Measurements from ENCODE around the gene GNG3.
"Not testable (repeated sequence)": the region's sequence is repeated elsewhere in the genome, so short reads cannot be mapped to it uniquely, and the experiment has no call there.

Gene GNG3

GRCh38 chr11:62707277-62707861 is at the start of gene GNG3, which contains the start of gene BSCL2:
GNG3 (plus strand) TSS chr11:62707676; CDS start chr11:62708296, 620 bp downstream.
BSCL2 (minus strand) TSS chr11:62707424; CDS start chr11:62707195, 229 bp downstream.
- DNase-seq (ENCODE audit: low read depth in 3 of 3), result no peak

DNA sequence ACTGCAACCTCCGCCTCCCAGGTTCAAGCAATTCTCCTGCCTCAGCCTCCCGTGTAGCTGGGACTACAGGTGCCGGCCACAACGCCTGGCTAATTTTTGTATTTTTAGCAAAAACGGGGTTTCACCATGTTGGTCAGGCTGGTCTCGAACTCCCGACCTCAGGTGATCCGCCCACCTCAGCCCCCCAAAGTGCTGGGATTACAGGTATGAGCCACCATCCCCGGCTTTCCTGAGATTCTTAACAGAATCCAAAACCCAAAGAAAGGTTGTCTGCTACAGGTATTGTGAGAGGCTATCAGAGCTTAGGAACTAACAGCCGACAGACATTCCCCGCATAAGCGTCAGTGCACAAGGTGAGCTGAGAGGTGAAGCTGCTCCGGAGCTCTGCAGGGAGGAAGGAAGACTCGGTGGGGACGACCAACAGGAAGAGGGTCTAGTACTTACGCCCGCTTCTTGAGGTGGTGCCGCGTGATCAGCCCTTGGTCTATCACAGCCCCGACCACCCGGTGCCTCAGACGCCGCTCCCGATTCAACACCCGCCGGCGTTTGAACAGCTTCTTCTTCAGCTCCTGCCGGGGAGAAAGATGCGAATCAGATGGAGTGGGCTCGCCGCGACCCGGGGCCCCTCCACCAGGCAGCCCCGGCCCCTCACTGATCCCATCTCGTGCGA is 42.9 kb upstream of the GNG3 start:
- peak in 2 of 3 donors; percentile 24 to 48 for DNase-seq (ENCODE audit: low read depth in 3 of 3)

DNA sequence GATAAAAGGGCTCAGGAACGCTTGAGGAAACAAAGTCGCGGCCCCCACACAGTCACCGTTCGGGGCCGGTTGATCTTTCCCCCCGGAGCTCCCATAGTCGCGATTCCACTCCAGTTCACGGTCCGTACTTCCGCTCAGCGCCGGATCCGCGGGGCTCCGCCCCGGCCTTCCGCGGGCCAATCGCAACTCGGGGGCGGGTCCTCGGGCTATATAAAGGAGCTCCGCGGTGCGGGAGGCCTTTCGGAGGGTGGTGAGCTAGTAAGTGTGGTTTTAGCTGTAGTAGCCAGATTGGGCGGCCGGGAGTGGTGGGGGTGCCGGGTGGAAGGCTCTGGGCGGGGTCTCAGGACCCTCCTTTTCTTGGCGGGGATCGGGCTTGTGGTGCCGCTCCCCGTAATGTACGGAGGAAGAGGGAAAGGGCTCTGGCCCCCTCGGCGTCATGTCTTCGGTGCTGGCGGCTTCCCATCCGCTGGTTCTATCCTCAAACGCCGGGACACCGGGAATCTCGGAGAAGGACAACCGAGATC is 42.3 kb upstream of the GNG3 start, which contains the start of the genes C11orf98 and CSKMT:
Gene C11orf98, minus strand, starts transcription at position 136 of the 524 bp plus-strand sequence. Its CDS starts 41 bp downstream, at position 95.
Gene CSKMT, plus strand, starts transcription at position 238 of the 524 bp plus-strand sequence. CDS start 568 bp downstream, outside the sequence.
- DNase-seq (ENCODE audit: low read depth in 3 of 3), result peak; percentile 92 to 97 (median 92)

- peak in 2 of 3 donors; percentile 26 to 27 for DNase-seq (ENCODE audit: low read depth in 3 of 3)
Observed at GRCh38 chr11:62665599-62666258, 41.7 kb upstream of the GNG3 start.

DNA sequence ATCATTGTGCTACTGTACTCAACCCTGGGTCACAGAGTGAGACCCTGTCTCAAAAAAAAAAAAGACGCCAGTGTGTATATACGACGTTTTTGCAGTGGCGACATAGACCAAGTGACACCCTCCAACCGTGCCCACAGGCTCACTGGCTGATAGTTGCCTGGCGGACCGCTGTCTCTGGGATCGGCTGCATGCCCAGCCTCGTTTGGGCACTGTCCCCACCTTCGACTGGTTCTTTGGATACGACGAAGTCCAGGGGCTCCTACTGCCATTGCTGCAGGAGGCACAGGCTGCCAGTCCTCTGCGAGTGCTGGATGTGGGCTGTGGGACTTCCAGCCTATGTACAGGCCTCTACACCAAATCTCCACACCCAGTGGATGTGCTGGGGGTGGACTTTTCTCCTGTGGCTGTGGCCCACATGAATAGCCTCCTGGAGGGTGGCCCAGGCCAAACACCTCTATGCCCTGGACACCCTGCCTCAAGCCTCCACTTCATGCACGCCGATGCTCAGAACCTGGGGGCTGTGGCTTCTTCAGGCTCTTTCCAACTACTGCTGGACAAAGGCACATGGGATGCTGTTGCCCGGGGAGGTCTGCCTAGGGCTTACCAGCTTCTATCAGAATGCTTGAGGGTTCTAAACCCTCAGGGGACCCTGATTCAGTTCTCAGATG is 41.1 kb upstream of the GNG3 start:
- DNase-seq (ENCODE audit: low read depth in 3 of 3), result peak in 1 of 3 donors; percentile 10

DNA sequence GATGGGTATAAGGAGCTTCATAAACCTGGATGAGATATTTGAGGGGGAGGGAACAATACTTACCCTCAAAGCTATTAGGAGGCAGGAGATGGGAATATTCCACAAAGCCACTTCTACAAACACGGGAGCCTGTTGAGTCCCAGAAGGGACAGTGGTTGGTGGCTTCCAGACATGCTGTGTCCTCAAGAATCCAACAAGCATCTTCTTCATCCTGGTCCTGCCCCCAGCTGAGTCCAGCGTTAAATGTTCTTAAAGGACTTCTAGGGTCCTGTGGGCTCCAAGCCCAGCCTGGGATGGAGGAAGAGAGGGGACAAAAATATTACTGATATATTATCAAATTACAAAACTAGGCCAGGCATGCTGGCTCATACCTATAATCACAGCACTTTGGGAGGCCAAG is 40.0 kb upstream of the GNG3 start:
- no peak for DNase-seq (ENCODE audit: low read depth in 3 of 3)

DNA sequence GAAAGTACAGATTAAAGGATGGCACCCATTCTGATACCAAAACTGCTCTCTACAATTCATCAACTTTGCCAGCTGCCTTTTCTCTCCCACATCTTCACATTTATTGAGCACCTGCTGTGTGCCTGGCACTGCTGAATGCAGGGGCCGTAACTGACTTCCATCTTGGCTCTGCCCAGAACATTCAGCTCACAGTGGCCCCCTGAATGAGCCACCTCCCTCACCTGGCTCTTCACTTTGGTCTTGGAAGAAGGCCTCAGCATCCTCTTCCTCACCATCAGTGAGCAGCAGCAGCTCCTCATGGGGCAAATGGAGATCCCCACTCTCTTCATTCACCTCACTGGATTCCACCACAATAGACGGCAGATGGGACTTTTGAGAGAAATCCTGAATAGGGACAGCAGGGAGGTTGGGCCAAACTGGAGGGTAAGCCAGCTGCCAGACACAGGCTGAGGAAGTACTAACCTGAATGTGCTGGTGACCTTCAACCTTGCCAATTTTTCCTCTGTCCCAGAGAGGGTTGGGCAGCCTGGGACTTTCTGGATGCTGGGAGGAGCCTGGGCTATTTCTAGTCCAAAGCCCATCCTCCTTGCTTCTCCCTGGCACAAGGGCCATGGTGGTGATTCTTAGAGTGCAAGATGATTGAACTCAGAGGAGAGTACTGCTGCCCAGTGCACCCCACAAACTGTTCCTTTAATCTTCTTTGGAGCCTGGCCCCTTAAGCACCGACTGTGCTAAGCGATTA is 37.9 kb upstream of the GNG3 start:
- DNase-seq (ENCODE audit: low read depth in 3 of 3), result no peak

GRCh38 chr11:62671236-62671607 is 36.3 kb upstream of the GNG3 start:
- no peak for DNase-seq (ENCODE audit: low read depth in 3 of 3)

- peak; percentile 58 to 78 (median 76) for DNase-seq (ENCODE audit: low read depth in 3 of 3)
Observed at GRCh38 chr11:62671608-62672389, 35.7 kb upstream of the GNG3 start, which contains the start of the genes LBHD1 and UQCC3. LBHD1 (minus strand) TSS chr11:62672267; CDS start chr11:62670031, 2,236 bp downstream. UQCC3 (plus strand) TSS chr11:62671673; CDS start chr11:62671746, 73 bp downstream.

DNA sequence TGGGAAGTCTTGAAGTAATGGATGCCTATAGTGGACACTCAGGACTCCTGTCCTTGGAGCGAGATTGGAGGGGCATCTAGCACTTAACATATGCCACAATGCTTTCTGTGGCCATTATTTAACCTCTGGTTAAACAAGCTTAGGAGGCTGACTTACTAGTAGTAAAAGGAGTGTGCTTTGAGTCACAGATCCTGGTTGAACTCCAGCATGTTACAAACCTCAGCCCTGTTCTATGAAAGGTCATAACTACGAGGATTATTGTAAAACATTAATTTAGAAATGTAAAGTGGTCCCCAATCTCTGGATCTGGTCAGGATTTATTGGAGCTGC is 34.3 kb upstream of the GNG3 start:
- no peak for DNase-seq (ENCODE audit: low read depth in 3 of 3)

DNA sequence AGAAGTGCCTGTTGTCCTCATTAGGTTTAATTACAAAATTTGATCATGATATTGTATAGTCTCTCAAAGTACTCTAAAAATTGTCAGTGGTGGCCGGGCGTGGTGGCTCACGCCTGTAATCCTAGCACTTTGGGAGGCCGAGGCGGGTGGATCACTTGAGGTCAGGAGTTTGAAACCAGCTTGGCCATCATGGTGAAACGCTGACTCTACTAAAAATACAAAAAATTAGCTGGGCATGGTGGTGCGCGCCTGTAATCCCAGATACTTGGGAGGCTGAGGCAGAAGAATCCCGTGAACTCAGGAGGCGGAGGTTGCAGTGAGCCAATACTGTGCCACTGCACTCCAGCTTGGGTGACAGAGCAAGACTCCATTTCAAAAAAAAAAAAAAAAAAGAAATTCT is 32.1 kb upstream of the GNG3 start:
- DNase-seq (ENCODE audit: low read depth in 3 of 3), result not testable (repeated sequence)

GRCh38 chr11:62676698-62677097 is 30.8 kb upstream of the GNG3 start:
- DNase-seq (ENCODE audit: low read depth in 3 of 3), result no peak

GRCh38 chr11:62677156-62677555 is 30.3 kb upstream of the GNG3 start:
- no peak for DNase-seq (ENCODE audit: low read depth in 3 of 3)

DNA sequence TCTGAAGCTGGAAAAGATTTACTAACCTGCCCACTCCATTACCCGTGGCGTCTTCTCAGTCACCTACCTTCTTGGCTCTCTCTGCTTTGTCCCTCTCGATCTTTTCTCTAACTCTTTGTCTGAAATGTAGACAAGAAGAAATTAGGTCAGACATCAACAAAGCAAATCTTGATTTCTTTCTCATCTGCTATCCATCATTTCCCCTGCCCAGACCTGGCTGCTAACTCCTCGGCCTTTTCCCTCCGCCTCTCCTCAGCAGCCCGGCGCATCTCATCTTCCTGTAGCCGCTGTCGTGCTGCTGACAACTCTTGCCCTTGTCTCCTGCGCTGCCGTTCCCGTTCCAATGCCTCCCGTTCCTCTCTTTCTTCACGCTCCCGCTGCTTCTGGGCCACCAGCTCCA is 29.8 kb upstream of the GNG3 start:
- no peak for DNase-seq (ENCODE audit: low read depth in 3 of 3)

DNA sequence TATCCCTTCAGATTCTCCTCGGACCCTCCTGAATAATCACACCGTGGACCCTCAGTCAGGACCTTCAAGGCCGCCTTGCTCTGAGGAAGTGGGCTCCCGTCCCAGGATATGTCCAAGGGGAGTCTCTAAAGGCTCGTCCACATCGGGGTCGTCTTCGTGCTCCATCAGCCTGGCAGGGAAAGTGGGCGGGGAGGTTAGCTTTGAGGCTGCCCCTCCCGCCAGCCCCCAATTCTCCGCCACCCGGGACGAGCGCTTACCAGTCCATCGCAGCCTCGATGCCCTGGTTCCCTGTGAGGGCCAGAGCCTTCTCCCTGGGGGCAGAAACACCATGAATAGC is 29.1 kb upstream of the GNG3 start:
- DNase-seq (ENCODE audit: low read depth in 3 of 3), result no peak

GRCh38 chr11:62678770-62679696 is 28.4 kb upstream of the GNG3 start, which contains the start of gene UBXN1:
UBXN1 (minus strand) TSS chr11:62679073; CDS start chr11:62678923, 150 bp downstream.
- DNase-seq (ENCODE audit: low read depth in 3 of 3), result peak; percentile 69 to 85 (median 82)

GRCh38 chr11:62680825-62681240 is 26.6 kb upstream of the GNG3 start:
- DNase-seq (ENCODE audit: low read depth in 3 of 3), result peak in 1 of 3 donors; percentile 19

- DNase-seq (ENCODE audit: low read depth in 3 of 3), result no peak
Observed at GRCh38 chr11:62682518-62682917, 25.0 kb upstream of the GNG3 start.

Data from stimulated activated CD4-positive, alpha-beta T cell treated with anti-CD3 and anti-CD28 coated beads, TNF-alpha, amount 100 ng/mL, for 48 hours (primary cell).